HEK293 (cell line): Measurements from ENCODE around the gene VIT.

Experiments used
- CTCF ChIA-PET: fragments of 350-600 bp; formaldehyde crosslinking; extraction: SDS; loops from one replicate; lab custom pipeline; 2021; ENCODE audit warnings: antibody characterized with exemption; lab: Yijun Ruan, JAX
- POLR2A ChIA-PET: fragments of 300-600 bp; formaldehyde crosslinking; extraction: SDS; loops from one replicate; lab custom pipeline; 2020; ENCODE audit warnings: antibody characterized with exemption, inconsistent platforms; lab: Yijun Ruan, JAX
- H3K27ac ChIP-seq: fragments of 200-500 bp; sonication (Bioruptor generic); 2 replicates; pipeline ENCODE4 v1.5.1; 2014; ENCODE audit warnings: low read depth, low read length, control low read depth, inconsistent platforms; ENCODE audit errors: extremely low read depth
- H3K36me3 ChIP-seq, 2 experiments: fragments of 200-500 bp in 1 of 2; sonication (Bioruptor generic) in 1 of 2; 1 replicate in 1 of 2; 2 replicates in 1 of 2; pipeline ENCODE4 v1.5.1; 2014 to 2017; ENCODE audit warnings: inconsistent platforms in 2 of 2, low read length in 2 of 2; ENCODE audit not compliant: control insufficient read depth in 2 of 2, insufficient read depth in 1 of 2
- H3K4me1 ChIP-seq: fragments of 200-500 bp; sonication (Bioruptor generic); 2 replicates; pipeline ENCODE4 v1.5.1; 2014; ENCODE audit warnings: mild to moderate bottlenecking, low read length, inconsistent platforms; ENCODE audit not compliant: control insufficient read depth, insufficient read depth
- H3K4me3 ChIP-seq: 2 replicates; pipeline ENCODE4 v1.5.1; 2011; ENCODE audit warnings: low read depth, mild to moderate bottlenecking, control low read depth, low read length, moderate library complexity
- H3K9me3 ChIP-seq: fragments of 200-500 bp; sonication (Bioruptor generic); 2 replicates; pipeline ENCODE4 v1.5.1; 2014; ENCODE audit warnings: low read depth, low read length, inconsistent platforms; ENCODE audit not compliant: control insufficient read depth, insufficient read depth
- ATF2 ChIP-seq: fragments of 450-650 bp; formaldehyde crosslinking; IDR thresholded peaks from 2 replicates; pipeline ENCODE4 v1.5.1; 2016; ENCODE audit warnings: missing biosample characterization, missing genetic modification characterization, low read depth
- FEZF1 ChIP-seq: fragments of 450-650 bp; formaldehyde crosslinking; IDR thresholded peaks from 2 replicates; pipeline ENCODE4 v1.5.1; 2016; ENCODE audit warnings: missing biosample characterization, missing genetic modification characterization
- GLI2 ChIP-seq: fragments of 450-650 bp; formaldehyde crosslinking; IDR thresholded peaks from 2 replicates; pipeline ENCODE4; 2017; ENCODE audit warnings: missing biosample characterization, missing genetic modification characterization, low read depth, borderline replicate concordance
- KLF17 ChIP-seq: fragments of 450-650 bp; formaldehyde crosslinking; IDR thresholded peaks from 2 replicates; pipeline ENCODE4 v1.5.1; 2016; ENCODE audit warnings: missing biosample characterization, missing genetic modification characterization
- OSR2 ChIP-seq: fragments of 450-650 bp; formaldehyde crosslinking; IDR thresholded peaks from 2 replicates; pipeline ENCODE4 v1.5.1; 2016; ENCODE audit warnings: missing biosample characterization, missing genetic modification characterization
- OVOL3 ChIP-seq: fragments of 450-650 bp; formaldehyde crosslinking; IDR thresholded peaks from 2 replicates; pipeline ENCODE4 v1.5.1; 2016; ENCODE audit warnings: missing biosample characterization, missing genetic modification characterization
- PRDM1 ChIP-seq: fragments of 450-650 bp; formaldehyde crosslinking; IDR thresholded peaks from 2 replicates; pipeline ENCODE4; 2016; ENCODE audit warnings: missing biosample characterization, missing genetic modification characterization
- PRDM10 ChIP-seq: fragments of 450-650 bp; formaldehyde crosslinking; IDR thresholded peaks from 2 replicates; pipeline ENCODE4 v1.5.1; 2016; ENCODE audit warnings: missing biosample characterization, missing genetic modification characterization
- ZFHX2 ChIP-seq: fragments of 450-650 bp; formaldehyde crosslinking; conservative IDR thresholded peaks from 2 replicates; pipeline ENCODE4 v1.5.1; 2016; ENCODE audit warnings: missing biosample characterization, missing genetic modification characterization
- ZFP69B ChIP-seq: fragments of 450-650 bp; formaldehyde crosslinking; IDR thresholded peaks from 2 replicates; pipeline ENCODE4 v1.5.1; 2016; ENCODE audit warnings: missing biosample characterization, missing genetic modification characterization
- ZNF10 ChIP-seq: fragments of 450-650 bp; formaldehyde crosslinking; IDR thresholded peaks from 2 replicates; pipeline ENCODE4 v1.5.1; 2017; ENCODE audit warnings: missing biosample characterization, missing genetic modification characterization
- ZNF18 ChIP-seq: fragments of 450-650 bp; formaldehyde crosslinking; IDR thresholded peaks from 2 replicates; pipeline ENCODE4 v1.5.1; 2016; ENCODE audit warnings: missing biosample characterization, missing genetic modification characterization
- ZNF26 ChIP-seq: fragments of 450-650 bp; formaldehyde crosslinking; IDR thresholded peaks from 2 replicates; pipeline ENCODE4 v1.5.1; 2016; ENCODE audit warnings: missing biosample characterization, missing genetic modification characterization
- ZNF311 ChIP-seq: fragments of 450-650 bp; formaldehyde crosslinking; IDR thresholded peaks from 2 replicates; pipeline ENCODE4 v1.5.1; 2017; ENCODE audit warnings: missing biosample characterization, missing genetic modification characterization, borderline replicate concordance
- ZNF362 ChIP-seq: fragments of 450-650 bp; formaldehyde crosslinking; IDR thresholded peaks from 2 replicates; pipeline ENCODE4 v1.5.1; 2016; ENCODE audit warnings: missing biosample characterization, missing genetic modification characterization
- ZNF404 ChIP-seq: fragments of 450-650 bp; formaldehyde crosslinking; IDR thresholded peaks from 2 replicates; pipeline ENCODE4 v1.5.1; 2017; ENCODE audit warnings: missing biosample characterization, missing genetic modification characterization
- ZNF473 ChIP-seq: fragments of 450-650 bp; formaldehyde crosslinking; IDR thresholded peaks from 2 replicates; pipeline ENCODE4 v1.5.1; 2017; ENCODE audit warnings: missing biosample characterization, missing genetic modification characterization
- ZNF529 ChIP-seq: fragments of 450-650 bp; formaldehyde crosslinking; IDR thresholded peaks from 2 replicates; pipeline ENCODE4 v1.5.1; 2017; ENCODE audit warnings: missing genetic modification characterization, missing biosample characterization; ENCODE audit not compliant: insufficient replicate concordance
- ZNF571 ChIP-seq: fragments of 450-650 bp; formaldehyde crosslinking; IDR thresholded peaks from 2 replicates; pipeline ENCODE4 v1.5.0; 2017; ENCODE audit warnings: missing biosample characterization, missing genetic modification characterization
- ZNF654 ChIP-seq: fragments of 450-650 bp; formaldehyde crosslinking; IDR thresholded peaks from 2 replicates; pipeline ENCODE4 v1.5.1; 2016; ENCODE audit warnings: low read depth, missing biosample characterization, missing genetic modification characterization
- ZNF76 ChIP-seq: fragments of 450-650 bp; formaldehyde crosslinking; IDR thresholded peaks from 2 replicates; pipeline ENCODE4; 2016; ENCODE audit warnings: low read depth, missing biosample characterization, missing genetic modification characterization, borderline replicate concordance
- ZNF776 ChIP-seq: fragments of 450-650 bp; formaldehyde crosslinking; IDR thresholded peaks from 2 replicates; pipeline ENCODE4 v1.5.0; 2017; ENCODE audit warnings: missing biosample characterization, missing genetic modification characterization, borderline replicate concordance
- ZSCAN4 ChIP-seq: fragments of 450-650 bp; formaldehyde crosslinking; IDR thresholded peaks from 2 replicates; pipeline ENCODE4 v1.5.1; 2017; ENCODE audit warnings: missing biosample characterization, missing genetic modification characterization

Gene VIT

GRCh38 chr2:36769106-36769505 lies 72.6 kb downstream of the VIT start:
- no peak overlapping the region for H3K4me3 ChIP-seq
- H3K36me3 ChIP-seq: no peaks in the 10 kb centered on the region
- TF ChIP-seq OSR2 (tag by site-specific recombination) (no peak), OVOL3 (tag by site-specific recombination) (no peak), GLI2 (tag by site-specific recombination) (no peak), ZNF76 (tag by site-specific recombination) (no peak), ZNF404 (tag by site-specific recombination) (no peak), ZNF529 (tag by site-specific recombination) (no peak), ZNF311 (tag by site-specific recombination) (no peak), ZNF26 (no peak), ZNF654 (no peak), ZNF571 (tag by site-specific recombination) (no peak), ZNF776 (tag by site-specific recombination) (no peak), ZSCAN4 (no peak), ZNF473 (tag by site-specific recombination) (no peak), ZFP69B (tag by site-specific recombination) (no peak), ZNF362 (tag by site-specific recombination) (no peak), KLF17 (tag by site-specific recombination) (no peak), ZFHX2 (tag by site-specific recombination) (no peak), ZNF18 (tag by site-specific recombination) (no peak)
- no peak overlapping the region for H3K27ac ChIP-seq
- H3K4me1 ChIP-seq: no peaks in the 10 kb centered on the region
- ChIA-PET CTCF (interaction anchor here (0.7 to 3.2 kb wide), 6 partner anchors 10 to 105 kb away, joined by 4 to 20 read pairs (median 9); no protein-coding TSS in a partner anchor), POLR2A (no interaction called here)
- H3K9me3 ChIP-seq: no peaks in the 10 kb centered on the region

GRCh38 chr2:36770542-36771287 lies 74.2 kb downstream of the VIT start:
- Histone ChIP-seq H3K36me3 (no peaks in the 10 kb centered on the region), H3K4me1 (no peaks in the 10 kb centered on the region), H3K27ac (no peak overlapping the region), H3K4me3 (no peak overlapping the region), H3K9me3 (no peaks in the 10 kb centered on the region)
- ChIA-PET CTCF (interaction anchor here (0.5 to 3.2 kb wide), 15 partner anchors 8 to 406 kb away, joined by 3 to 20 read pairs (median 6); no protein-coding TSS in a partner anchor), POLR2A (no interaction called here)
- peak; percentile 49; the same call in 1 of the 2 replicates for TF ChIP-seq PRDM1 (tag by site-specific recombination)
- no peak for TF ChIP-seq ATF2 (tag by site-specific recombination)
- peak; percentile 75 for TF ChIP-seq ZNF10
- no peak for TF ChIP-seq FEZF1 (tag by site-specific recombination)
- peak; percentile 83 for TF ChIP-seq PRDM10 (tag by site-specific recombination)
